Measurements from ENCODE around the gene MAP2K4. TPM values are rescaled to one million over a fixed set of nuclear protein-coding genes. Genes with fewer than 3 reads are reported as not detected.

Gene MAP2K4
- total RNA-seq, 1 donor from 2014 or later = 36.5 TPM

GRCh38 chr17:12104831-12105230, 84.2 kb downstream of the MAP2K4 start:
- DNase-seq (ENCODE audit: low spot score) = no peak
- Mint-ChIP-seq H3K27me3 (ENCODE audit: unreplicated experiment) (no peaks in the 10 kb centered on the region), H3K36me3 (ENCODE audit: low read depth, unreplicated experiment) (no peaks in the 10 kb centered on the region), H3K4me1 (ENCODE audit: unreplicated experiment) (peaks cover 11% of the 10 kb centered on the region), H3K27ac (ENCODE audit: unreplicated experiment) (no peak overlapping the region), H3K4me3 (ENCODE audit: unreplicated experiment) (no peak overlapping the region), H3K9me3 (ENCODE audit: unreplicated experiment) (no peaks in the 10 kb centered on the region)
- TF ChIP-seq CTCF (IDR thresholded peaks at IDR 0.05; ENCODE audit: unreplicated experiment) = no peak

GRCh38 chr17:12107905-12108304, 87.2 kb downstream of the MAP2K4 start:
- Mint-ChIP-seq H3K36me3 (ENCODE audit: low read depth, unreplicated experiment) (no peaks in the 10 kb centered on the region), H3K4me3 (ENCODE audit: unreplicated experiment) (no peak overlapping the region), H3K9me3 (ENCODE audit: unreplicated experiment) (no peaks in the 10 kb centered on the region), H3K27ac (ENCODE audit: unreplicated experiment) (no peak overlapping the region), H3K27me3 (ENCODE audit: unreplicated experiment) (no peaks in the 10 kb centered on the region), H3K4me1 (ENCODE audit: unreplicated experiment) (peaks cover 11% of the 10 kb centered on the region)
- DNase-seq (ENCODE audit: low spot score) = no peak
- no peak for TF ChIP-seq CTCF (IDR thresholded peaks at IDR 0.05; ENCODE audit: unreplicated experiment)

- no peaks in the 10 kb centered on the region for H3K9me3 Mint-ChIP-seq (ENCODE audit: unreplicated experiment)
- H3K27me3 Mint-ChIP-seq (ENCODE audit: unreplicated experiment) = no peaks in the 10 kb centered on the region
- no peak for DNase-seq (ENCODE audit: low spot score)
- H3K27ac Mint-ChIP-seq (ENCODE audit: unreplicated experiment) = no peak overlapping the region
- peaks cover 2% of the 10 kb centered on the region for H3K4me1 Mint-ChIP-seq (ENCODE audit: unreplicated experiment)
- peaks cover 5% of the 10 kb centered on the region for H3K36me3 Mint-ChIP-seq (ENCODE audit: low read depth, unreplicated experiment)
- H3K4me3 Mint-ChIP-seq (ENCODE audit: unreplicated experiment) = no peak overlapping the region
- TF ChIP-seq CTCF (IDR thresholded peaks at IDR 0.05; ENCODE audit: unreplicated experiment) = no peak
Observed at GRCh38 chr17:12110906-12111305, 90.2 kb downstream of the MAP2K4 start.

- Mint-ChIP-seq H3K36me3 (ENCODE audit: low read depth, unreplicated experiment) (peaks cover 5% of the 10 kb centered on the region), H3K4me3 (ENCODE audit: unreplicated experiment) (no peak overlapping the region), H3K27me3 (ENCODE audit: unreplicated experiment) (no peaks in the 10 kb centered on the region), H3K4me1 (ENCODE audit: unreplicated experiment) (no peaks in the 10 kb centered on the region), H3K27ac (ENCODE audit: unreplicated experiment) (no peak overlapping the region), H3K9me3 (ENCODE audit: unreplicated experiment) (no peaks in the 10 kb centered on the region)
- no peak for DNase-seq (ENCODE audit: low spot score)
- TF ChIP-seq CTCF (IDR thresholded peaks at IDR 0.05; ENCODE audit: unreplicated experiment) = no peak
Observed at GRCh38 chr17:12113156-12113555, 92.5 kb downstream of the MAP2K4 start.

GRCh38 chr17:12114686-12115418, 94.2 kb downstream of the MAP2K4 start:
- Mint-ChIP-seq H3K9me3 (ENCODE audit: unreplicated experiment) (no peaks in the 10 kb centered on the region), H3K4me1 (ENCODE audit: unreplicated experiment) (no peaks in the 10 kb centered on the region), H3K4me3 (ENCODE audit: unreplicated experiment) (no peak overlapping the region), H3K27ac (ENCODE audit: unreplicated experiment) (no peak overlapping the region), H3K27me3 (ENCODE audit: unreplicated experiment) (no peaks in the 10 kb centered on the region), H3K36me3 (ENCODE audit: low read depth, unreplicated experiment) (peaks cover 5% of the 10 kb centered on the region)
- no peak for DNase-seq (ENCODE audit: low spot score)
- TF ChIP-seq CTCF (IDR thresholded peaks at IDR 0.05; ENCODE audit: unreplicated experiment) = no peak

Measured in endothelial cell (in vitro differentiated cells).